Duodenal mucosa (tissue), 2 donors: ENCODE results near the gene DIAPH2.

Source experiments
- H3K27ac ChIP-seq: one replicate; pipeline ENCODE4 v1.7.0; 2013; ENCODE audit warnings: low read depth, low read length
- H3K27me3 ChIP-seq, 2 donors: one replicate each; pipeline ENCODE4 v1.7.0; 2013; ENCODE audit warnings: low read length in 2 of 2, control low read depth in 1 of 2; ENCODE audit not compliant: insufficient read depth in 2 of 2, control insufficient read depth in 1 of 2
- H3K36me3 ChIP-seq, 2 donors: one replicate each; pipeline ENCODE4 v1.7.0; 2013; ENCODE audit warnings: low read length in 2 of 2, control low read depth in 1 of 2; ENCODE audit not compliant: insufficient read depth in 2 of 2, control insufficient read depth in 1 of 2
- H3K4me1 ChIP-seq, 2 donors: one replicate each; pipeline ENCODE4 v1.7.0; 2013; ENCODE audit warnings: low read length in 2 of 2, control low read depth in 1 of 2; ENCODE audit not compliant: insufficient read depth in 2 of 2, control insufficient read depth in 1 of 2
- H3K4me3 ChIP-seq, 2 donors: one replicate each; pipeline ENCODE4 v1.7.0; 2013; ENCODE audit warnings: low read length in 2 of 2, low read depth in 1 of 2
- H3K9ac ChIP-seq, 2 donors: one replicate each; pipeline ENCODE4 v1.7.0; 2013; ENCODE audit warnings: low read length in 2 of 2, low read depth in 1 of 2
- H3K9me3 ChIP-seq, 2 donors: one replicate each; pipeline ENCODE4 v1.7.0; 2013; ENCODE audit warnings: low read length in 2 of 2, control low read depth in 1 of 2; ENCODE audit not compliant: control insufficient read depth in 1 of 2

DIAPH2 gene

DNA sequence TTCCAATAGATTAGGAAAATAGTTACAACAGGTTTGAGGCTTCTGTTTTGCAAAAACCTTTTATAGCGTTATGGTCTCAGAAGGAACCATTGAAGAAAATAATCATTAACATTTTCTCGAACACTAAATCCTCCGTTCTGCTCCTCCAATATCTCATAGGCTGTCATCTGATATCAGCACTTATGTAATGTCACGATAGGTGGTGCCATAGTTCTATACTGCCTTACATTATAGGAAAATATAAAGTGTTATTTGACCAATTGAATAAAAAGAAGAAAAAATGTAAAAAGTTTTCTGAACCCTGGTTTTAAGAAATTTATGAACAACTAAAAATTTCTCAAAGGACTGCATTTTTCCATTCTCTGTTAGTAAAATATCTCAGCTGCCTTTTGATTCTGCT lies 490.5 kb downstream of the DIAPH2 start:
- no peak overlapping the region for H3K27ac ChIP-seq
- no peaks in the 10 kb centered on the region for H3K36me3 ChIP-seq
- H3K4me1 ChIP-seq, result no peaks in the 10 kb centered on the region
- no peaks in the 10 kb centered on the region for H3K27me3 ChIP-seq
- no peak overlapping the region for H3K4me3 ChIP-seq
- no peak overlapping the region for H3K9ac ChIP-seq
- no peaks in the 10 kb centered on the region for H3K9me3 ChIP-seq

- H3K36me3 ChIP-seq, result no peaks in the 10 kb centered on the region
- H3K9me3 ChIP-seq, result no peaks in the 10 kb centered on the region
- no peak overlapping the region for H3K4me3 ChIP-seq
- H3K27me3 ChIP-seq, result no peaks in the 10 kb centered on the region
- H3K27ac ChIP-seq, result no peak overlapping the region
- no peak overlapping the region for H3K9ac ChIP-seq
- H3K4me1 ChIP-seq, result no peaks in the 10 kb centered on the region
Observed at GRCh38 chrX:97189668-97190067, 505.0 kb downstream of the DIAPH2 start.

DNA sequence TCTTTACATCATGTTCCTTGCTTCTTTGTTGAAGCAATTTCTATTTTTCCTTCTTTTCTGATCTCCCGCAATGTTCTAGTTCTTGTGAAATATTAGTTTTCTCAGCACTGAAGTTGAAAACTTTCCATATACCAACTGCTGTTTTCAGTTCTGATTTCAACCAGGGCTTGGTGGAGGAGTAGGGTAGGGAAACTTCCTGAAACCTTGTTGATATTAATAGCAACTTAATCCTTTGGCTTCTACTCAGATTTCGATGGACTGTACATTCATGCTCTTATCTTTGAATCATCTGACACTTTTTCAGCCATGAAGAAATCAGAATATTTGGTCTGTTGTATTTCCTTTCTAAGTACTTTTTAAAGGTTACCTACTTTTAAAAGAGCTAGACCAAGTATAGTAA lies 514.9 kb downstream of the DIAPH2 start:
- no peaks in the 10 kb centered on the region for H3K27me3 ChIP-seq
- H3K9ac ChIP-seq, result no peak overlapping the region
- H3K4me1 ChIP-seq, result no peaks in the 10 kb centered on the region
- H3K4me3 ChIP-seq, result no peak overlapping the region
- no peaks in the 10 kb centered on the region for H3K36me3 ChIP-seq
- no peaks in the 10 kb centered on the region for H3K9me3 ChIP-seq
- no peak overlapping the region for H3K27ac ChIP-seq

- H3K9me3 ChIP-seq, result no peaks in the 10 kb centered on the region
- no peaks in the 10 kb centered on the region for H3K4me1 ChIP-seq
- H3K27ac ChIP-seq, result no peak overlapping the region
- H3K4me3 ChIP-seq, result no peak overlapping the region
- H3K36me3 ChIP-seq, result no peaks in the 10 kb centered on the region
- H3K27me3 ChIP-seq, result no peaks in the 10 kb centered on the region
- no peak overlapping the region for H3K9ac ChIP-seq
Observed at GRCh38 chrX:97200454-97200853, 515.8 kb downstream of the DIAPH2 start.

DNA sequence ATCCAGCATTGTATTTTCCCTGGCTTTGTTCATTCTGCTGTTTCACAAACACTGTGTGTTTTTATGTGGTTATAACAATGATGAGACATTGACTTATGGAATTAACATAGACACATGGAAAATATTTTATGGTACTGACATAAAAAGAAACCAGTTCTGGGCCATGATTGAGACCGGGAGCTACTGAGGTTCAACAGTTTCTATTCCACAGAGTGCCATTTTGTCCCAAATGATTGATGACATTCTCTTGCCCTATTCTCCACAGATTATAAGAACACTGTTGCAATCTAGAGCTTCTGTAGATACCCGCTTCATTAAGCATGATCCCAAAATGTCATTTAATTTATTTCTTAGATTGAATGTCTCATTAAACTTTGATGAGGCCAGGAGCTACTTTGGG lies 525.9 kb downstream of the DIAPH2 start:
- H3K4me1 ChIP-seq, result no peaks in the 10 kb centered on the region
- H3K9me3 ChIP-seq, result no peaks in the 10 kb centered on the region
- no peak overlapping the region for H3K9ac ChIP-seq
- H3K27ac ChIP-seq, result no peak overlapping the region
- no peaks in the 10 kb centered on the region for H3K36me3 ChIP-seq
- no peak overlapping the region for H3K4me3 ChIP-seq
- no peaks in the 10 kb centered on the region for H3K27me3 ChIP-seq

DNA sequence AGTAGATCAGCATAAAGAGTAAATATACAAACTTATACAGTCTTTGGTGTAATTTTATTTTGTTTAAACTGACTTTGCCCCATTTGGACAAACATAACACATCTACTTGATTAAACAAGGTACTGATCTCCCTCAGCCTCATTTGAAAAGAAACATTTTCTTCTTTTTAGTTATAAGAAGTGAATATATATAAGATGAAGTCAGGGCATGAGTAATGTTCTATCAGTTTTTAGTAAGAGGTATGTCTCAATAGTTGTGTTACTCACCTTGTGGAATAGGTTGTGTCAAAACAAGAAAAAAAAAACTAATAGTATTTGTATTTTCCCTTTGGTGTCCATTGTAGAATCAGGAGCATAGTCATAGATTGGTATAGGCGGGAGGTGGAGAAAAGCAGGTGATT lies 526.4 kb downstream of the DIAPH2 start:
- no peak overlapping the region for H3K4me3 ChIP-seq
- no peaks in the 10 kb centered on the region for H3K27me3 ChIP-seq
- H3K4me1 ChIP-seq, result no peaks in the 10 kb centered on the region
- no peaks in the 10 kb centered on the region for H3K9me3 ChIP-seq
- no peaks in the 10 kb centered on the region for H3K36me3 ChIP-seq
- no peak overlapping the region for H3K9ac ChIP-seq
- H3K27ac ChIP-seq, result no peak overlapping the region

DNA sequence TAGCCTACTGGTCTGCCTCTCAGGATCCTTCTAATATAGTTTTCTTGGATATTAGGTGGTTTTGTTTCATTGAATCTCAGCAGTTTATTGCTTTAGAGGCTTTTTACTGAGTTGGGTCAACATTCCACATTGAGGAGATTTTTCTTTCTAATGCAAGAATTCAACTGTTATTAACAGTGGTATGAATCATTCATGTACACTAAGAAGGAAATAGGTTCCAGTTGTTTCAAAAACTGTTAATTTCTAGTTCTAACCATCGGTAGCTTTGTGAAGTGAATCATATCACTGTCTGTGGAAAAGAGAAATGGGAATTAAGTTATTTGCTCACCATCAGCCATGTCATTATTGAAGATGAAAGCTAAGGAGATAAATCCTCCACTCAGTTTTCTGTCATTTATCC lies 530.5 kb downstream of the DIAPH2 start:
- no peak overlapping the region for H3K27ac ChIP-seq
- H3K9ac ChIP-seq, result no peak overlapping the region
- H3K4me3 ChIP-seq, result no peak overlapping the region
- H3K9me3 ChIP-seq, result no peaks in the 10 kb centered on the region
- no peaks in the 10 kb centered on the region for H3K4me1 ChIP-seq
- H3K36me3 ChIP-seq, result no peaks in the 10 kb centered on the region
- H3K27me3 ChIP-seq, result no peaks in the 10 kb centered on the region

- Histone ChIP-seq H3K4me3 (no peak overlapping the region), H3K9ac (no peak overlapping the region), H3K4me1 (no peaks in the 10 kb centered on the region), H3K9me3 (no peaks in the 10 kb centered on the region), H3K27me3 (no peaks in the 10 kb centered on the region), H3K36me3 (no peaks in the 10 kb centered on the region), H3K27ac (no peak overlapping the region)
Observed at GRCh38 chrX:97224148-97224547, 539.5 kb downstream of the DIAPH2 start.

- H3K36me3 ChIP-seq, result no peaks in the 10 kb centered on the region
- H3K27ac ChIP-seq, result no peak overlapping the region
- no peaks in the 10 kb centered on the region for H3K9me3 ChIP-seq
- no peaks in the 10 kb centered on the region for H3K27me3 ChIP-seq
- H3K9ac ChIP-seq, result no peak overlapping the region
- no peak overlapping the region for H3K4me3 ChIP-seq
- no peaks in the 10 kb centered on the region for H3K4me1 ChIP-seq
Observed at GRCh38 chrX:97229318-97229717, 544.7 kb downstream of the DIAPH2 start.

- Histone ChIP-seq H3K4me3 (no peak overlapping the region), H3K27me3 (no peaks in the 10 kb centered on the region), H3K27ac (no peak overlapping the region), H3K4me1 (no peaks in the 10 kb centered on the region), H3K9ac (no peak overlapping the region), H3K9me3 (no peaks in the 10 kb centered on the region), H3K36me3 (no peaks in the 10 kb centered on the region)
Observed at GRCh38 chrX:97230948-97231347, 546.3 kb downstream of the DIAPH2 start.

DNA sequence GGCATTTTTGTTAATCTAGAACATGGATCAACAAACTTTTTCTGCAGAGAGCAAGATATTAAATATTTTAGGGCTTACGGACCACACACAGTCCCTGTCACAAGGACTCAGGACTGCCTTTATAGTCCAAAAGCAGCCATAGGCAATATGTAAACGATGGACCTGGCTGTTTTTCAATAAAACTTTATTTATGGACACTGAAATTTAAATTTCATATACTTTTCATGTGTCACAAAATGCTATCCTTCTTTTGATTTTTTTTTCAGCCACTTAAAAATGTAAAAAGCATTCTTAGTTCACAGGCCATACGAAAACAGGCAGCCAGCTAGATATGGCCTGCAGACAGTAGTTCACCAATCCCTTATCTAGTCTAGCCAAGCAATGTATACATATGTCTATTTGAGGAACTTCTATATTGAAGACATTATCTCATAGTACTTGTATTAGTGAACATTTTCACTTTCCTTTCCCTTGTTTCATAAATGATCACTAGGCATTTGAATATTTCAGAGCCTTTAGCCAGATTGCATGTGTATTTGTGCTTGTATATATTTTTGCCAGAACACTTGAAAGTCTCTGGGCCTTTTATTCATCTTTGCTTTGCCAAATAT lies 549.9 kb downstream of the DIAPH2 start:
- Histone ChIP-seq H3K27me3 (no peaks in the 10 kb centered on the region), H3K4me3 (no peak overlapping the region), H3K9me3 (no peaks in the 10 kb centered on the region), H3K36me3 (no peaks in the 10 kb centered on the region), H3K9ac (no peak overlapping the region), H3K27ac (no peak overlapping the region), H3K4me1 (no peaks in the 10 kb centered on the region)
